Kidney tubule cell (primary cell): ENCODE data around the gene ARPC1B.
A peak's percentile ranks its signal among the peaks of the same experiment; 100 is the strongest.
"Not testable (repeated sequence)": the region's sequence is repeated elsewhere in the genome, so short reads cannot be mapped to it uniquely, and the experiment has no call there.

Experiments used
- DNase-seq: peaks from one replicate; pipeline ENCODE4 v3.0.0-alpha.2; 2018; ENCODE audit warnings: low spot score

Gene ARPC1B

GRCh38 chr7:99374111-99375064 lies at the start of gene ARPC1B:
ARPC1B (plus strand) TSS chr7:99374730; CDS start chr7:99385715, 10,985 bp downstream.
- DNase-seq, result peak; percentile 84

DNA sequence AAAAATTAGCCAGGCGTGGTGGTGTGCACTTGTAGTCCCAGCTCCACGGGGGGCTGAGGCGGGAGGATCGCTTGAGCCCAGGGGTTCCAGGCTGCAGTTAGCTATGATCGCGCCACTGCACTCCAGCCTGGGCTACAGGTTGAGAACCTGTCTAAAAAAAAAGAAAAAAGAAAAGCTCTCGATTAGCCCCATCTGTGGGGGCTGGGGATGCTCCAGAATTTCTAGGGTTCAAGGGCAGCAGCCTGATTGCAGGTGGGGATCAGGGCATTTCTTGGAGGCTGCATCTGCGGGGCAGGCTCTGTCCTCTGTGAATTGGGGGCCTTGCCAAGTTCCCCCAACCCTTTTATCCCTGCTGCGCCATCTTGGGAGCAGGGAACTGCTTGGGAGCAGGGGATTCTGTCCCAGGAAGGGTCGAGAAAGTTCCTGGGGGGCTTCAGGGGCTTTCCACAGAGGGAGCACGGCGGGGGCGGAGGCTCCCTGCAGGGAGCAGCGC lies 49.5 kb upstream of the ARPC1B start:
- no peak for DNase-seq

GRCh38 chr7:99325592-99326407 lies 48.7 kb upstream of the ARPC1B start, which contains the start of gene ARPC1A:
ARPC1A (plus strand) TSS chr7:99325898; CDS start chr7:99333354, 7,456 bp downstream.
- peak; percentile 94 for DNase-seq

GRCh38 chr7:99326408-99326782 lies 48.1 kb upstream of the ARPC1B start:
- DNase-seq, result no peak

DNA sequence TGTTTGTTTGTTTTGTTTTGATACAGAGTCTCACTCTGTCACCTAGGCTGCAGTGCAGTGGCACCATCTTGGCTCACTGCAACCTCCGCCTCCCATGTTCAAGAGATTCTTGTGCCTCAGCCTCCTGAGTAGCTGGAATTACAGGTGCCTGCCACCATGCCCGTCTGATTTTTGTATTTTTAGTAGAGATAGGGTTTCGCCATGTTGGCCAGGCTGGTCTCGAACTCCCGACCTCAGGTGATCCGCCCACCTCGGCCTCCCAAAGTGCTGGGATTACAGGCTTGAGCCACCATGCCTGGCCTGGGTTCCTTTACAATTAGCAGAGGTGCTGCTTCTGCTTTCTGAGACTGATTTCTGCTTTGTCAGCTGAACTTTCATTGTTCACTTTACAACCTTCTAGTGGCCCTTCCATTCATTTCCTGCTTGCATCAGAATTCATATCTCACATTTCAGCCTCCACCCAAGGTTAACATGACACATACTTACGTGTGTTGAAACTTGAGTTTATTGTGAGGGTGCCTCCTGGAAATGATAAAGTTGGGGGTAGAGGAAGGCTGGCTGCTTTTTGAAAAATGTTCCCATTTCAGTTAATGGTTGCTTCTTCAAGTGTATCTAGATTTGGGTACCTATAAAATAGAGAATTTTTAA lies 44.1 kb upstream of the ARPC1B start:
- DNase-seq, result peak; percentile 81

DNA sequence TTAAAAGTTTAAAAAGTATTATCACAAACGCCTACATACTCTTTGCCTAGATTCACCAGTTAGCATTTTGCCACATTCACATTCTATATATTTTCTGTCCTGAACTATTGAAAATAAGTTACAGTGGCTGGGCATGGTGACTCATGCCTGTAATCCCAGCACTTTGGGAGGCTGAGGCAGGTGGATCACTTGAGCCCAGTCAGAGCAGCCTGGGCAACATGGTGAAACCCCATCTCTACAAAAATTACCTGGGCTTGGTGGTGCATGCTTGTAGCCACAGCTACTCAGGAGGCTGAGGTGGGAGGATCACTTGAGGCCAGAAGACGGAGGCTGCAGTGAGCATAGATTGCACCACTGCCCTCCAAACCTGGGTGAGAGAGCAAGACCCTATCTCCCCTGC lies 43.5 kb upstream of the ARPC1B start:
- DNase-seq, result peak; percentile 43

- no peak for DNase-seq
Measured at GRCh38 chr7:99339595-99339994, 34.9 kb upstream of the ARPC1B start.

DNA sequence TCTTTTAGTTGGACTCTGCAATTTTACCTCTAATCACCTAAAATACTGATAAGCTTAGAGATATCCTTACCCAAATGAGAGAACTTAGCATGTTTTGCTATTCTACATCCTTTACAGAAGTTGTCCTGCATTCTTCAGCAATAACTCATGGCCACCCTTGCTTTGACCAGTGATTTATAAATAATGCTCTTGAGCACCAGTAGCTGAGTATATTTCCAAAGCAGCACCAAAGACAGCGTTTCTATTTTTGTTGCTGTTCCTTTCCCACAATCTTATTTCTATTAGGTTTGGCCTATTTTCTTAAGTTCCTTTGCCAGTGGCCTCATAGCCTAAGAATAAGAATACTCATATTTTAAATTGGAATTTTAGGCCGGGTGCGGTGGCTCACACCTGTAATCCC lies 33.9 kb upstream of the ARPC1B start:
- DNase-seq, result no peak

DNA sequence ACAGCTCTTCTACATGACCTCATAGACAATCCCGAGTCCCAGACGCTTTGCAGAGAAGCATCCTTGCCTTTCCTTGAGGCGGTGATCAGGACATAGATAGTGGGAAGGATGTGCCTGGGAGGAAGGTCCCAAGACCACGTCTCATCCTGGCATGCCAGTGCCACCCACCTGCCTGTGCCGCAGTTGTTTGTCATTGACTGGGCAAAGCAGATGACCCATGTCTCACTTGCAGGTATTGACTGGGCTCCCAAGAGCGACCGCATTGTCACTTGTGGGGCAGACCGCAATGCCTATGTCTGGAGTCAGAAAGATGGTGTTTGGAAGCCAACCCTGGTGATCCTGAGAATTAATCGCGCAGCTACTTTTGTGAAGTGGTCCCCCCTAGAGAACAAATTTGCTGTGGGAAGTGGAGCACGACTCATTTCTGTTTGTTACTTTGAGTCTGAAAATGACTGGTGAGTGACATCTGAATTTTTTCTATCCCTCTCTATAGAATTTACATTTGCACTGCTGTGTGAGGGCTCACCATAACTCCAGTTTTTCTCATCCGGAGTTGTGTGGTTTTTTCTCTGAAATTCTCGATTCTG lies 30.4 kb upstream of the ARPC1B start:
- DNase-seq, result no peak

DNA sequence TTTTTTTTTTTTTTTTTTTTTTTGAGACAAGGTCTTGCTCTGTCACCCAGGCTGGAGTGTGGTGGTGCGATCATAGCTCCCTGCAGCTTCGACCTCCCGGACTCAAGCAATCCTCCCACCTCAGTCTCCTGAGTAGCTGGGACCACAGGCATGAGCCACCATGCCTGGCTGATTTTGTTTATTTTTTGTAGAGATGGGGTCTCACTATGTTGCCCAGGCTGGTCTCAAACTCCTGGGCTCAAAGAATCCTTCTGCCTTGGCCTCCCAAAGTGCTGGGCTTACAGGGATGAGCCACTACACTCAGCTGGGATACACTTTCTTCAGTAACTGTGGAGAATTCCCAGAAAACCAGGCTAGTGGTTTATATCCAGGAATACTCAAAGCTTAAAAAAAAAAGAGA lies 23.9 kb upstream of the ARPC1B start:
- DNase-seq, result not testable (repeated sequence)

- no peak for DNase-seq
Measured at GRCh38 chr7:99352247-99352646, 22.3 kb upstream of the ARPC1B start.

DNA sequence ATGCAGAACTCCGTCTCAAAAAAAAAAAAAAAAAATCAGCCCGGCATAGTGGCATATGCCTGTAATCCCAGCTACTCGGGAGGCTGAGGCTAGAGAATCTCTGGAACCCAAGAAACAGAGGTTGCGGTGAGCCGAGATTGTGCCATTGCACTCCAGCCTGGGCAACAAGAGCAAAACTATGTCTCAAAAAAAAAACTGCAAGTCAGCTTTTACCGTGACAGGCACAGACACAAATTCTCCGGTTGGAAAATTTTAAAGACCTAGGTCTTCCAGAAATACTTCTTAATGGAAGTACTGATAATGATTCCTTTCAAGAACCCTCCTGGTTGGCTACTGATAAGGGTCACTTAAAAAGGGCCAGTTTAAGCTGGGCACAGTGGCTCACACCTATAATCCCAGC lies 19.4 kb upstream of the ARPC1B start:
- DNase-seq, result no peak

DNA sequence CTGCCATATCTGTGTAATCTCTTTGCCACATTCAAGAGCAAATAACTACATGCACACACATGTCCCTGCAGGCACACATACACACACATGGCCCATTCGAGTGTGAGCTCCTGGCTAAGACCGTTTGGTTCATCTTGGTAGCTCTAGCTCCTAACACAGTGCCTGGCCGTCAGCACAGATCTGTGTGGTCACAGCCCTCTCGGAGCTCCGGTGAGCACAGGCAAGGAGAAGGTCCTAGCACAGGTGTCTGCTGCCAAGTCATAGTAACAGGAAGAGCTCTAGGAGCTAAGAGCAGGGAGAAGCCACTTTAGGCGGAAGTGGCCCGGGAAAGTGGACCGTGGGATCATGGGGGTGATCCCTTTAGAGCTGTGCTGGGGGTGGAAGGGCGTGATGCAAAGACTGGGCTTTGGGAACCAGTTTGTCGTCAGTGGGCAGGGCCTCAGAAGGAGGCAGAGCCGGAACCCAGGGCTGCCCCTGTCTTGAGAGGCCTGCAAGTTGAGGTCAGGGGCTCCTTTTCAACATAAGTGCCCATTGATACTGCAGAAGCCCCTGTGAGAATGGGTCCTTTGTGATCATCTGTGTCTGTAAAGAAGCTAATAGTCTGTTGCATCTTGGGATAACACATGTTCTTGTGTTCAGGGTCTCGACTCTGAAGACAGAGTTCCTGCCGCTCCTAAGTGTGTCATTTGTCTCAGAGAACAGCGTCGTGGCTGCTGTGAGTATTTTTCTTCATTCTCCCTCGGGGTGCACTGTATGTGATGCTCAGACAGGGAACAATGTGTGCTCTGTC lies 16.6 kb upstream of the ARPC1B start:
- no peak for DNase-seq

DNA sequence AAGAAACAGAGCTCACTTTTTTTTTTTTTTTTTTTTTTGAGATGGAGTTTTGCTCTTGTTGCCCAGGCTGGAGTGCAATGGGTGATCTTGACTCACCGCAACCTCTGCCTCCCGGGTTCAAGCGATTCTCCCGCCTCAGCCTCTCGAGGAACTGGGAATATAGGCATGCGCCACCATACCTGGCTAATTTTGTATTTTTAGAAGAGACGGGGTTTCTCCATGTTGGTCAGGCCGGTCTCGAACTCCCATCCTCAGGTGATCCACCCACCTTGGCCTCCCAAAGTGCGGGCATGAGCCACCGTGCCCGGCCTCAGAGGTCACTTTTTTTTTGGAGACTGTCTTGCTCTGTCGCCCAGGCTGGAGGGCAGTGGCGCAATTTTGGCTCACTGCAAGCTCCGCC lies 16.0 kb upstream of the ARPC1B start:
- not testable (repeated sequence) for DNase-seq

GRCh38 chr7:99359465-99360154 lies 14.9 kb upstream of the ARPC1B start:
- no peak for DNase-seq

GRCh38 chr7:99362801-99363200 lies 11.7 kb upstream of the ARPC1B start:
- no peak for DNase-seq

- no peak for DNase-seq
Measured at GRCh38 chr7:99363286-99363685, 11.2 kb upstream of the ARPC1B start.

DNA sequence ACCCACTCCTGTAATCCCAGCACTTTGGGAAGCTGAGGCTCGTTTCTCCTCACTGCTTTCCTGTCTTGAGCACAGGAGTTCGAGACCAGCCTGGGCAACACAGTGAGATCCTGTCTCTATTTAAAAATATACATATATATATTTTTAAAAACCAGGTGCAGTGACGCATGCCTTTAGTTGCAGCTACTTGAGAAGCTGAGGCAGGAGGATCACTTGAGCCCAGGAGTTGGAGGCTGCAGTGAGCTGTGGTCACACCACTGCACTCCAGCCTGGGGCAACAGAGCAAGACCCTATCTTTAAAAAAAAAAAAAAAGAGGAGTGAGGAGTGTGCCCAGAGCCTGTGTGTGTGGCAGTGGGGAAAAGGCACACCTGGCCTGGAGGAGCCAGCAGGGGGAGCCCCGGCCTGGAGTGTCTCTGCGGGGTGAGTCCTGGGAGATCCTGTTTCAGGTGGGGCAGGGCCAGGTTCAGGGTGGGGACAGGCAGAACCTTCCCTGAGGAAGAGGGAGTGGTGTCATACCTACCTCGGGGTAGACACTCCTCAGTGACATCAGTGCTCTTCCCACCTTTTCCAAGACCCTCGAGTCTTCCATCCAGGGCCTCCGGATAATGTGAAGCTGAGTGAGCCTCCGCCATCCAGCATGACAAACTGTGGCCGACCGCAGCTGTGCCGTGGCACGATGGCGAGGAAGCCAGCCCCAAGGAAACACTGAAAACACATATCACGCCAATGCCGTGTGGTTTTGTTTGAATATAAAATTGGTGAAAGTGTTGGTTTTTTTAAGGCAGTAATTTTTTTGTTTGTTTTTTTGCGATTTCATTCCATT lies 9.0 kb upstream of the ARPC1B start:
- peak; percentile 55 for DNase-seq

DNA sequence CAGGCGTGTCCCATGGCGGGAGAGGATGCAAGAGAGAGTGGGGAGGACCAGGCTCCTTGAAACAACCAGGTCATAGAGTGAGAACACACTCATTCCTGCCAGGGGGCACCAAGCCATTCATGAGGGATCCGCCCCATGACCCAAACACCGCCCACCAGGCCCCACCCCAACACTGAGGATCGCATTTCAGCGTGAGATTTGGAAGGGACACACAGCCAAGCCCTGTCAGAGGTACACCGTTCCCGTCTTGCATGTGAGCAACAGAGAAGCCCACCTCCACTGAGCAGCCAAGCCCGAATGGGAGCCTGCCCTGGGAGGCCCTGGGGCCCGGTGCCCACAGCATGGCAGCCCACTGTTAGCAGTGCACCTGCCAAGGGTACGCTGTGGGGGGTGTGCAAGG lies 7.9 kb upstream of the ARPC1B start:
- DNase-seq, result no peak
